Measurements from ENCODE around the gene TTLL12.
A peak's percentile ranks its signal among the peaks of the same experiment; 100 is the strongest.

The TTLL12 gene

GRCh38 chr22:43171019-43171491 lies 15.9 kb downstream of the TTLL12 start:
- DNase-seq = no peak

DNA sequence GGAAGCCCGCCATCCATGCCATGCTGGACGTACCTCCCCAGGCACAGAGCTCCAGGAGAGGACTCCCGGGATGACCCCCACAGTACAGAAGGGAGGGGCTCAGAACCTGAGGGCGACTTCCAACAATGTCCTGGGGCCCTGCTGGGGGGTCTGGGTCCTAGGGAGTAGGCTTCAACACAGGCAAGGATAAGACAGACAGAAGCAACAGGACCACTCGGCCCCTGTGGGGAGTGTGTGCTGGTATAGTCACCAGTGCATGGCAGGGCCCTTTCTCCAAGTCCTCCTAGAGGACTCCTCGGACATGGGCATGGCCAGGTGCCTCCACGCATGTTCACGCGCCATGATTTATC lies 16.8 kb downstream of the TTLL12 start:
- DNase-seq = no peak

- no peak for DNase-seq
Observed at GRCh38 chr22:43169310-43170130, 17.4 kb downstream of the TTLL12 start.

DNA sequence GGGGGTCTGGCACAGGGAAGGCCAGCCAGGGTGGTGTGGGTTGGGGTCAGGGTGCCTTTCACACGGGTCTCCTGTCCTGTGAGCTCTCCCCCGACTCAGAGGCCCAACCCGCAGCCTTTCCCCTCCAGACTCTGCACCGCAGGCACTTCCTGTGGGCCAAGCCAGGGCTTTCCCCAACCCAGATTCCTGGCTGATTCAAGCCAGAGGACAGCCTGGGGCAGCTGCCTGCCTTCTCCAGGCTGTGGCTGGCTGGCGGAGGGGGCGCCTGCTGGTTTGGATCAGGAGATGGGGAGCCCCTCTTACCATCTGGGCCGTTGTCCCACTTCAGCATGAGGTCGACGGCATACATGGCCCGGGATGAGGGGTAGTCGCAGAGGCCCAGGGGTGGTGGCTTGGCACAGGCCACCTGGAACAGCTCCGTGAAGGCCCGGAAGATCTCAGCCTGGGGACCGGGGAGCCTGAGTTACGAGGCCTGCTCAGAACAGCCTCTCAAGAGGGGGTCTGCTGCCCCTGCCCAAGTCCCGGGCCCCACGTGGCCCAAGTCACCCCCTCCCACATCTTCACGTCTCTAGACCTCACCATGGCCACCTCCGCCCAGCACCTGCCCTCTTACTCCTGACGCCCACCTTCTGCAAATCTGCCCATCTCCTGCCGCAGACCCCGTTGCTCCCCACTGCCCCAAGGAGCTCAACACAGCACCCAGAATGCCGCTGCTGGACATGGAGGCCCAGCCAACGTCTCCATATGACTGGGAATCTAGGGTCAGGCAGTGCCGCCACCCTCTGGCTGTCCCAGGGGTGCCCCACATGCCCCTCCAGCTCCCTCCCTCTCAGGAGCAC lies 18.2 kb downstream of the TTLL12 start:
- no peak for DNase-seq

DNA sequence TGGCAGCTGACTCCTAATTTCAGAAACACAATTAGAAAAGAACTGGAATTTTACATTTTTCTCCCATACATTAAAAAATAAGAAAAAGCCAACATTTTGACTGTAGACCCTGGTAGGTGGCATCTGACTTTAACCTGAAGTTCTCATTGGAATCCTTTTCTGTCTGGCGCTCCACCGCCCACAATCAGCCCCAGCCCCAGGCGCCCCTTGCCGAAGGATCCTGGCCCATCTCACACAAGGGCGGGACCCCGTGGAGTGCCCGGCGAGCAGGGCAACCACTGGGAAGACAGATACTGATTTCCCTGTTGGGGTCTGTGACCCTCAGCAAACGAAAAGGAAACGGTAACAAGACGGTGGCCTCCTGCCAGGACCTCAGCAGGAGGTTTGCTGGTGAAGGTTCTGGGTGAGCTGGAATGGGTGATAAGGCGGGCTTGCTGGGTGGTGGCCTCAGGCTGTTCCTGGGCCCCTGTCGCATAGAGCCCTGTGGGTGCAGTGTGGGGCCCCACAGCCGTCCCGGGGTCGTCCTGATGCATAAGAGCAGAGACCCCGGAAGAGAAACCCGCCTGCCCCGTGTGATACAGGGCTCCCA lies 19.8 kb downstream of the TTLL12 start:
- no peak for DNase-seq

GRCh38 chr22:43166132-43166930 lies 20.6 kb downstream of the TTLL12 start:
- no peak for DNase-seq

GRCh38 chr22:43164636-43165035 lies 22.3 kb downstream of the TTLL12 start:
- no peak for DNase-seq

- DNase-seq = no peak
Observed at GRCh38 chr22:43163241-43163795, 23.6 kb downstream of the TTLL12 start.

- no peak for DNase-seq
Observed at GRCh38 chr22:43162412-43163150, 24.4 kb downstream of the TTLL12 start.

DNA sequence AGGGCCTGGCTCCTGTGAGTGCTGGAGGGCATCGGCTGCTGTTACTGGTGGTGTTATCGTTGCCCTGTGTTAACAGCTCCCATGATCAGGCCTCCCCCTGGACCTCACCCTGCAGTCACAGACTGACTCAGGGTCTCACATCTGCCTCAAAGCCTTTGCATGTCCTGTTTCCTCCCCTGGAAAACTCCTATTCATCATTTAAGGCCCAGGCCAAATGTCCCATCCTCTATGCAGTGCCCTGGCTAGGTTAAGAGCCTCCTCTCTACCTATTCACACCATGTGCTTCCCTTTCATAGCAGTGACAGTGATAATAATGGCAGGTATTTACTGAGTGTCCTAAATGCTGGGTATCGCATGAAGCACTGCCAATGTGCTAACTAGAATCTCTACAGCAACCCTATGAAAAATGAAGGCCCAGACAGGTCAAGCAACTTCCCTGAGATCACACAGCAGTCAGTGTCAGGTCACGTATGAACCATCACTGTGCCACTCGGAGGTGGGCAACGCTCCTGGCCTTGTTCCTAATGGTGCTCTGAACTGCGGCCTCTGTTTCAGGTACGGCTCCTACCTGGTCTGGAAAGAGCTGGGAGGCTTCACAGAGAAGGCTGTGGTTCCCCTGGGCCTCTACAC lies 26.3 kb downstream of the TTLL12 start:
- DNase-seq = no peak

GRCh38 chr22:43159484-43160178 lies 27.3 kb downstream of the TTLL12 start:
- no peak for DNase-seq

GRCh38 chr22:43158778-43159483 lies 28.0 kb downstream of the TTLL12 start:
- no peak for DNase-seq

- DNase-seq = no peak
Observed at GRCh38 chr22:43157874-43158546, 28.9 kb downstream of the TTLL12 start.

GRCh38 chr22:43156413-43156812 lies 30.5 kb downstream of the TTLL12 start:
- DNase-seq = no peak

DNA sequence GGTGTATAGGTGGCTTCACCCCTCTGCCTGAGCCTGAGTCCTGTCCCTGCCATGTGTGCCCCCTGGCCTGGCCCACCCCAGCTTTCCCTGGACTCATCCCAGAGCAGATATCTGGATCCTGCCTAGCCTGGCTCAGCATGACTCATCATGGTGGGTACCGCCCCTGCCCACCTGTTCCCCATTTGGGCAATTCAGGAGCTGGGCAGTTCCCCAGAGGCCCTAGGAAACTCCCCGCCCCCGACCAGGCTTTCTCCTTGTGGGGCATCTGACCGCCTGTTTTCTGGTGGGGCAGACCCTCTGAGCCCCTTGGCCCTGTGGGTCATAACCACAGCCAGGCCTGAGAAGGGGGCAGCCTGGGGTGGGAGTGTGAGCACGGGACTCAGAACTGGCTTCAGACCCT lies 31.1 kb downstream of the TTLL12 start:
- DNase-seq = no peak

DNA sequence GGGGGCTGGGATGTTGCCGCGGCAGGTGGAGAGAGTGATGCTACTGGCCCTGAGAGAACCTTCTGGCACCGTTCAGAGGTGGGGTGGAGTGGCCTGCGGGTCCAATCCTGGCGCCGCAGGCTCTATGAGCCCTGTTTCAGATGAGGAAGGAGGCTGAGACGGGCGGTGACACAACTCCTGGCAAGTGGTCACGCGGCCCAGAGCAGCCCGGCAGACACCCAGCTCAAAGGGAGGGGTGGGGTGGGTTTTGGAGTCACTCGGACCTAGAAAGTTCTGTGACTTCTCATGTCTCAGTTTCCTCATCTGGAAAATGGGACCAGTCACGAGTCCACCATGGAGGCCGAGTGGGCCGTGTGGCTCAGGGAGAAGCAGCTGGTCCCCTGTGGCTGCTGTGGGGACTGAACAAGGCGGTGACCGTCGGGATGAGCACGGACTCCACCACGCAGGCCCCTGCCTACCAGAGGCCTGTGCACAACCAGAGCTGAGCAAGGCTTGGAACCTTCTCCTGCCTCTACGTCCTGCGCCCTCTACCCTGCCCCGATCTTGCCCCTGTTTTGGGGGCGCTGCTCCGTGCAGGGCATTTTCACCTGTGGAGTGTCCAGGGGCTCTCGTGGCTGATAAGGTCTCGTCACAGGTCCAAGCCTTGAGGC lies 31.9 kb downstream of the TTLL12 start:
- peak; percentile 68 for DNase-seq

GRCh38 chr22:43153899-43154298 lies 33.0 kb downstream of the TTLL12 start:
- no peak for DNase-seq

GRCh38 chr22:43152357-43153071 lies 34.4 kb downstream of the TTLL12 start:
- DNase-seq = peak; percentile 54

Data from CD4-positive, alpha-beta T cell treated with Interleukin-15 for 1 hour (primary cell).